Suprapubic skin (tissue), 3 donors: ENCODE data around the gene NRSN2.

Experiments used
- EP300 ChIP-seq: sonication (generic); formaldehyde crosslinking; IDR thresholded peaks from one replicate; pipeline ENCODE4 v1.6.1; 2017; ENCODE audit warnings: antibody characterized with exemption
- POLR2A ChIP-seq, 2 donors: fragments of 450-650 bp; IDR thresholded peaks; one replicate each; pipeline ENCODE4 v1.6.1; 2017; ENCODE audit warnings: antibody characterized with exemption in 2 of 2, mild to moderate bottlenecking in 2 of 2, moderate library complexity in 2 of 2
- TF ChIP-seq, protein P1 (sequence below), 2 donors: fragments of 200-600 bp in 1 of 2; fragments of 450-650 bp in 1 of 2; sonication (generic) in 1 of 2; IDR thresholded peaks; one replicate each; pipeline ENCODE4 v1.5.1; 2016 to 2019; ENCODE audit warnings: antibody characterized with exemption in 2 of 2, mild to moderate bottlenecking in 1 of 2, moderate library complexity in 1 of 2

DNA sequence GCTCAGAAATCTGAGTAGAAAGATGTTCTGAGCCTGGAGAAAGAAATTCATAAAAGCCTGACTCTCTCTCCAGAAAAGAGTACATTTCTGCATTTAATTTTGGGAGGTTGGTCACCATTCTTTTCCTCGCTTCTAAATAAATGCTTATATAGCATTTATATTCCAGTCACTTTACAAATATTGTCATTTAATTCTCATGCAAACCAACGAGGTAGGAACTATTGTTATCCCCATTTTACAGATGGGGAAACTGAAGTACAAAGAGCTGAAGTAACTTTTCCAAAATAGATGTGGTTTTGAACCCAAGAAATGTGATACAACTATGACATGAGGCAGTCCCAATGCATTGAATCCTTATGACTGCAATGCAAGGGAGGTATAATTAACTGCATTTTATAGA, 29.2 kb downstream of the NRSN2 start:
- no peak for TF ChIP-seq POLR2A (IDR thresholded peaks at IDR 0.05)
- TF ChIP-seq, protein P1, sequence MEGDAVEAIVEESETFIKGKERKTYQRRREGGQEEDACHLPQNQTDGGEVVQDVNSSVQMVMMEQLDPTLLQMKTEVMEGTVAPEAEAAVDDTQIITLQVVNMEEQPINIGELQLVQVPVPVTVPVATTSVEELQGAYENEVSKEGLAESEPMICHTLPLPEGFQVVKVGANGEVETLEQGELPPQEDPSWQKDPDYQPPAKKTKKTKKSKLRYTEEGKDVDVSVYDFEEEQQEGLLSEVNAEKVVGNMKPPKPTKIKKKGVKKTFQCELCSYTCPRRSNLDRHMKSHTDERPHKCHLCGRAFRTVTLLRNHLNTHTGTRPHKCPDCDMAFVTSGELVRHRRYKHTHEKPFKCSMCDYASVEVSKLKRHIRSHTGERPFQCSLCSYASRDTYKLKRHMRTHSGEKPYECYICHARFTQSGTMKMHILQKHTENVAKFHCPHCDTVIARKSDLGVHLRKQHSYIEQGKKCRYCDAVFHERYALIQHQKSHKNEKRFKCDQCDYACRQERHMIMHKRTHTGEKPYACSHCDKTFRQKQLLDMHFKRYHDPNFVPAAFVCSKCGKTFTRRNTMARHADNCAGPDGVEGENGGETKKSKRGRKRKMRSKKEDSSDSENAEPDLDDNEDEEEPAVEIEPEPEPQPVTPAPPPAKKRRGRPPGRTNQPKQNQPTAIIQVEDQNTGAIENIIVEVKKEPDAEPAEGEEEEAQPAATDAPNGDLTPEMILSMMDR (IDR thresholded peaks at IDR 0.05): no peak
- TF ChIP-seq EP300: no peak
